Measurements from ENCODE around the gene C20orf96. TPM values are rescaled to one million over a fixed set of nuclear protein-coding genes. Genes with fewer than 3 reads are reported as not detected.

Gene C20orf96
- total RNA-seq, 1 donor from 2014 or later, result 11.6 TPM

Other genes with a start within 250 kb of the C20orf96 start
- gene DEFB125, start 203.1 kb downstream of the C20orf96 start, total RNA-seq, result not detected
- not detected for gene DEFB126, start 148.2 kb downstream of the C20orf96 start, total RNA-seq
- gene DEFB127, start 133.3 kb downstream of the C20orf96 start, total RNA-seq, result not detected
- gene DEFB128, start 101.0 kb downstream of the C20orf96 start, total RNA-seq, result not detected
- not detected for gene DEFB129, start 63.5 kb downstream of the C20orf96 start, total RNA-seq
- not detected for gene DEFB132, start 33.0 kb downstream of the C20orf96 start, total RNA-seq
- 15.6 TPM for gene ZCCHC3, start 6.8 kb upstream of the C20orf96 start, total RNA-seq
- gene SOX12, start 34.8 kb upstream of the C20orf96 start, total RNA-seq, result 9.8 TPM
- gene NRSN2, start 56.4 kb upstream of the C20orf96 start, total RNA-seq, result 17.3 TPM
- gene TRIB3, start 90.0 kb upstream of the C20orf96 start, total RNA-seq, result 13.9 TPM
- 95.7 TPM for gene RBCK1, start 117.5 kb upstream of the C20orf96 start, total RNA-seq
- gene TBC1D20, start 171.8 kb upstream of the C20orf96 start, total RNA-seq, result 40.3 TPM